ELR (cell line): ENCODE measurements around the gene NTSR2.

ENCODE experiments used
- DNase-seq: peaks from one replicate; pipeline ENCODE4 v3.0.0-alpha.2; 2015; ENCODE audit warnings: low read depth

Gene NTSR2

GRCh38 chr2:11669454-11670291, at the start of gene NTSR2:
TSS of gene NTSR2 (minus strand) at chr2:11670195. CDS start at chr2:11670129, 66 bp downstream.
- DNase-seq: peak; percentile 21

- DNase-seq: no peak
These were observed 49.4 kb upstream of the NTSR2 start for GRCh38 chr2:11719230-11719977.

- no peak for DNase-seq
These were observed 48.6 kb upstream of the NTSR2 start for GRCh38 chr2:11718606-11719005.

GRCh38 chr2:11717623-11718022, 47.6 kb upstream of the NTSR2 start:
- no peak for DNase-seq

GRCh38 chr2:11716689-11717321, 46.8 kb upstream of the NTSR2 start:
- no peak for DNase-seq

GRCh38 chr2:11715987-11716652, 46.1 kb upstream of the NTSR2 start:
- DNase-seq: no peak

- DNase-seq: no peak
These were observed 43.8 kb upstream of the NTSR2 start for GRCh38 chr2:11713815-11714214.

- DNase-seq: no peak
These were observed 42.9 kb upstream of the NTSR2 start for GRCh38 chr2:11712866-11713265.

GRCh38 chr2:11711751-11712150, 41.8 kb upstream of the NTSR2 start:
- no peak for DNase-seq

- no peak for DNase-seq
These were observed 41.3 kb upstream of the NTSR2 start for GRCh38 chr2:11711354-11711716.

- no peak for DNase-seq
These were observed 40.8 kb upstream of the NTSR2 start for GRCh38 chr2:11710632-11711353.

- peak; percentile 76 for DNase-seq
These were observed 40.2 kb upstream of the NTSR2 start for GRCh38 chr2:11710210-11710609.

GRCh38 chr2:11709293-11709692, 39.3 kb upstream of the NTSR2 start:
- DNase-seq: no peak

GRCh38 chr2:11708106-11708505, 38.1 kb upstream of the NTSR2 start:
- DNase-seq: no peak

- DNase-seq: no peak
These were observed 35.7 kb upstream of the NTSR2 start for GRCh38 chr2:11705711-11706110.

- no peak for DNase-seq
These were observed 35.1 kb upstream of the NTSR2 start for GRCh38 chr2:11705063-11705462.

- peak; percentile 69 for DNase-seq
These were observed 33.7 kb upstream of the NTSR2 start for GRCh38 chr2:11703700-11704099.

- DNase-seq: no peak
These were observed 33.0 kb upstream of the NTSR2 start for GRCh38 chr2:11702946-11703345.

- no peak for DNase-seq
These were observed 31.8 kb upstream of the NTSR2 start for GRCh38 chr2:11701751-11702301.

GRCh38 chr2:11701206-11701605, 31.2 kb upstream of the NTSR2 start:
- no peak for DNase-seq
